OCI-LY3 (cell line): ENCODE measurements around the gene CKMT2.

Source experiments
- EZH2phosphoT487 ChIP-seq: fragments of 200-600 bp; shearing (Covaris generic); IDR thresholded peaks from 2 replicates; pipeline ENCODE4 v1.6.1; 2018; ENCODE audit warnings: antibody characterized with exemption, mixed run types, low read depth
- TF ChIP-seq, protein P1 (sequence below): fragments of 200-600, 300-600 bp; sonication (generic); IDR thresholded peaks from 2 replicates; pipeline ENCODE4 v1.5.1; 2014; ENCODE audit warnings: antibody characterized with exemption, low read length, low read depth

DNA sequence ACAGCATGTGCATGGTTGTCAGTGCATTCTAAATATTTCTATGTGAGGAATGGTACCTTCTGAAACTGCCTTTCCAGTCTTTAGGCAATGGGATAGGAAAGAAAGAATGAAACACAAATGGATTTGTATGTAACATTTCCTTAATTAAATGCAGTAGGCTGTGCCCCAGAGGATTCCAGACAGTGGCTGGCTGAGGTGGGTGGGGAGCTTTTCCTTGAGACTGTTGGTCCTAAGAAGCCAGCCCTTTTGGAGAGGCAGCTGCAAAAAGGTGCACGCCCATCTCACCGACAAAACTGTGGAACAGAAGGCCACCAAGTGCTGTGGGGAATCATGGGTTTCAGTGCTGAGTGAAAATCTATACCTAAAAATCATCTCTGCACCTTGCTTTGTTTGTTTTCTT, 6.8 kb upstream of the CKMT2 start:
- TF ChIP-seq, protein P1, sequence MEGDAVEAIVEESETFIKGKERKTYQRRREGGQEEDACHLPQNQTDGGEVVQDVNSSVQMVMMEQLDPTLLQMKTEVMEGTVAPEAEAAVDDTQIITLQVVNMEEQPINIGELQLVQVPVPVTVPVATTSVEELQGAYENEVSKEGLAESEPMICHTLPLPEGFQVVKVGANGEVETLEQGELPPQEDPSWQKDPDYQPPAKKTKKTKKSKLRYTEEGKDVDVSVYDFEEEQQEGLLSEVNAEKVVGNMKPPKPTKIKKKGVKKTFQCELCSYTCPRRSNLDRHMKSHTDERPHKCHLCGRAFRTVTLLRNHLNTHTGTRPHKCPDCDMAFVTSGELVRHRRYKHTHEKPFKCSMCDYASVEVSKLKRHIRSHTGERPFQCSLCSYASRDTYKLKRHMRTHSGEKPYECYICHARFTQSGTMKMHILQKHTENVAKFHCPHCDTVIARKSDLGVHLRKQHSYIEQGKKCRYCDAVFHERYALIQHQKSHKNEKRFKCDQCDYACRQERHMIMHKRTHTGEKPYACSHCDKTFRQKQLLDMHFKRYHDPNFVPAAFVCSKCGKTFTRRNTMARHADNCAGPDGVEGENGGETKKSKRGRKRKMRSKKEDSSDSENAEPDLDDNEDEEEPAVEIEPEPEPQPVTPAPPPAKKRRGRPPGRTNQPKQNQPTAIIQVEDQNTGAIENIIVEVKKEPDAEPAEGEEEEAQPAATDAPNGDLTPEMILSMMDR: no peak
- no peak for TF ChIP-seq EZH2phosphoT487
